Prostate gland (tissue), 2 donors: Measurements from ENCODE around the gene USP24. TPM values are rescaled to one million over a fixed set of nuclear protein-coding genes. Genes with fewer than 3 reads are reported as not detected.

Experiments
- DNase-seq: peaks from one replicate; pipeline ENCODE4 v3.0.0-alpha.2; 2019; ENCODE audit warnings: low spot score
- H3K27ac ChIP-seq, 2 donors: fragments of 200-600 bp; sonication (generic); 2 replicates each; pipeline ENCODE4 v1.5.1; 2017 to 2019
- H3K27me3 ChIP-seq: fragments of 200-600 bp; sonication (generic); replicated peaks from 2 replicates; pipeline ENCODE4 v1.5.1; 2019; ENCODE audit not compliant: insufficient read depth
- H3K36me3 ChIP-seq, 2 donors: fragments of 200-600 bp; sonication (generic); 1 replicate in 1 of 2; 2 replicates in 1 of 2; pipeline versions ENCODE4 v1.5.1 to v1.8.1; 2017 to 2019
- H3K4me1 ChIP-seq: fragments of 200-600 bp; sonication (generic); replicated peaks from 2 replicates; pipeline ENCODE4 v1.5.1; 2019
- H3K4me3 ChIP-seq, 2 donors: fragments of 200-600 bp; sonication (generic); 2 replicates each; pipeline ENCODE4 v1.5.1; 2017 to 2019
- H3K9me3 ChIP-seq: fragments of 200-600 bp; sonication (generic); 2 replicates; pipeline ENCODE4 v1.5.1; 2017
- CTCF ChIP-seq, 4 experiments: fragments of 200-600 bp in 2 of 4; fragments of 450-650 bp in 2 of 4; sonication (generic) in 2 of 4; IDR thresholded peaks; 1 replicate in 3 of 4; 2 replicates in 1 of 4; pipeline ENCODE4 v1.5.1; 2016 to 2019; ENCODE audit warnings: antibody characterized with exemption in 4 of 4, mild to moderate bottlenecking in 2 of 4, moderate library complexity in 2 of 4
- POLR2A ChIP-seq: fragments of 450-650 bp; IDR thresholded peaks from one replicate; pipeline ENCODE4 v1.6.1; 2016; ENCODE audit warnings: antibody characterized with exemption, mild to moderate bottlenecking
- POLR2AphosphoS5 ChIP-seq: sonication (generic); formaldehyde crosslinking; IDR thresholded peaks from one replicate; pipeline ENCODE4 v1.6.1; 2017; ENCODE audit warnings: antibody characterized with exemption
- WGBS: methylation state at CpG from one replicate; pipeline ENCODE4 v1.1.5; 2018; 5-methylcytosine and 5-hydroxymethylcytosine counted together
- intact Hi-C: fragments of 100-400 bp; cut with DNase I; formaldehyde crosslinking; loops from one replicate; pipeline ENCODE4 v1.14.2; 2022
- total RNA-seq, 2 donors: library from RNA; depleted of rRNA; stranded (reverse); fragments of >200 nt; gene quantifications; one replicate each; pipeline ENCODE4 v1.1.0, GENCODE V29; 2016

The USP24 gene
- total RNA-seq, 2 donors from 2014 or later: 29.7 to 44.6 TPM

GRCh38 chr1:55095095-55095494, 120.1 kb downstream of the USP24 start:
- Histone ChIP-seq H3K27me3 (no peaks in the 10 kb centered on the region), H3K27ac (no peak overlapping the region), H3K4me1 (no peaks in the 10 kb centered on the region), H3K36me3 (peaks cover 3 to 14% of the 10 kb centered on the region in 2 donors), H3K9me3 (no peaks in the 10 kb centered on the region), H3K4me3 (no peak overlapping the region)
- no peak for TF ChIP-seq POLR2A
- no peak for TF ChIP-seq POLR2AphosphoS5
- no peak for TF ChIP-seq CTCF (IDR thresholded peaks at IDR 0.05)
- no peak for DNase-seq
- WGBS: 82% methylated on average over 5 of the region's 5 CpGs
- intact Hi-C loops: no loop called here

- no peak overlapping the region for H3K27ac ChIP-seq
- WGBS: 95% methylated on average over 2 of the region's 2 CpGs
- no peak for DNase-seq
- TF ChIP-seq POLR2AphosphoS5 (no peak), POLR2A (no peak), CTCF (IDR thresholded peaks at IDR 0.05) (no peak)
- intact Hi-C loops: no loop called here
- no peaks in the 10 kb centered on the region for H3K4me1 ChIP-seq
- no peak overlapping the region for H3K4me3 ChIP-seq
- H3K27me3 ChIP-seq: no peaks in the 10 kb centered on the region
- H3K36me3 ChIP-seq: peaks cover 0 to 12% of the 10 kb centered on the region in 2 donors
- H3K9me3 ChIP-seq: no peaks in the 10 kb centered on the region
Measured at GRCh38 chr1:55092475-55092874, 122.7 kb downstream of the USP24 start.

- Histone ChIP-seq H3K27me3 (no peaks in the 10 kb centered on the region), H3K4me3 (no peak overlapping the region), H3K9me3 (no peaks in the 10 kb centered on the region), H3K27ac (no peak overlapping the region), H3K36me3 (peaks cover 5 to 13% of the 10 kb centered on the region in 2 donors), H3K4me1 (no peaks in the 10 kb centered on the region)
- WGBS: 77% methylated on average over 2 of the region's 2 CpGs
- intact Hi-C loops: no loop called here
- no peak for TF ChIP-seq CTCF (IDR thresholded peaks at IDR 0.05)
- TF ChIP-seq POLR2A: no peak
- TF ChIP-seq POLR2AphosphoS5: no peak
- DNase-seq: no peak
Measured at GRCh38 chr1:55089683-55090082, 125.5 kb downstream of the USP24 start.

- Histone ChIP-seq H3K9me3 (no peaks in the 10 kb centered on the region), H3K36me3 (peaks cover 5 to 14% of the 10 kb centered on the region in 2 donors), H3K27ac (no peak overlapping the region), H3K4me1 (no peaks in the 10 kb centered on the region), H3K27me3 (no peaks in the 10 kb centered on the region), H3K4me3 (no peak overlapping the region)
- intact Hi-C loops: no loop called here
- no peak for TF ChIP-seq CTCF (IDR thresholded peaks at IDR 0.05)
- TF ChIP-seq POLR2A: no peak
- TF ChIP-seq POLR2AphosphoS5: no peak
- DNase-seq: no peak
- 77% methylated on average over 4 of the region's 4 CpGs for WGBS
Measured at GRCh38 chr1:55088413-55088812, 126.8 kb downstream of the USP24 start.

- DNase-seq: no peak
- Histone ChIP-seq H3K36me3 (peaks cover 5 to 14% of the 10 kb centered on the region in 2 donors), H3K9me3 (no peaks in the 10 kb centered on the region), H3K4me3 (no peak overlapping the region), H3K4me1 (no peaks in the 10 kb centered on the region), H3K27me3 (no peaks in the 10 kb centered on the region), H3K27ac (no peak overlapping the region)
- intact Hi-C loops: no loop called here
- TF ChIP-seq POLR2AphosphoS5 (no peak), CTCF (IDR thresholded peaks at IDR 0.05) (no peak), POLR2A (no peak)
- 83% methylated on average over 3 of the region's 3 CpGs for WGBS
Measured at GRCh38 chr1:55087439-55087838, 127.7 kb downstream of the USP24 start.
